K562 (cell line): Measurements from ENCODE around the gene SZT2. TPM values are rescaled to one million over a fixed set of nuclear protein-coding genes. Genes with fewer than 3 reads are reported as not detected.

Source experiments
- BMI1 ChIP-seq: fragments of 150-350 bp; IDR thresholded peaks from 2 replicates; pipeline ENCODE4 v1.6.1; 2014; ENCODE audit warnings: low read length
- FOXP1 ChIP-seq: sonication (generic); formaldehyde crosslinking; IDR thresholded peaks from 2 replicates; pipeline ENCODE4 v1.8.0; 2022; ENCODE audit warnings: mild to moderate bottlenecking, missing genetic modification reagents
- HSF4 ChIP-seq: fragments of 250-450 bp; sonication (Bioruptor Pico); IDR thresholded peaks from 2 replicates; pipeline ENCODE4 v2.1.2; 2022; ENCODE audit warnings: mild to moderate bottlenecking, moderate library complexity, borderline replicate concordance
- L3MBTL2 ChIP-seq: fragments of 450-650 bp; IDR thresholded peaks from 2 replicates; pipeline ENCODE4 v1.6.1; 2016; ENCODE audit warnings: mild to moderate bottlenecking, moderate library complexity
- MBD2 ChIP-seq: sonication (generic); IDR thresholded peaks from 2 replicates; pipeline ENCODE4 v1.6.1; 2016; ENCODE audit warnings: low read depth, borderline replicate concordance
- MTF1 ChIP-seq: fragments of 250-450 bp; sonication (Bioruptor Pico); IDR thresholded peaks from 2 replicates; pipeline ENCODE4 v1.9.0; 2021; ENCODE audit warnings: moderate library complexity, mild to moderate bottlenecking, inconsistent platforms, borderline replicate concordance
- MYBL2 ChIP-seq, 2 experiments: fragments of 450-650 bp in 1 of 2; sonication (generic) in 1 of 2; formaldehyde crosslinking in 1 of 2; IDR thresholded peaks; 2 replicates each; pipeline versions ENCODE4 v1.6.1 to v1.8.1; 2017 to 2022; ENCODE audit warnings: borderline replicate concordance in 1 of 2, inconsistent platforms in 1 of 2, low read depth in 1 of 2, mild to moderate bottlenecking in 1 of 2, missing genetic modification reagents in 1 of 2, moderate library complexity in 1 of 2
- MYNN ChIP-seq, 2 experiments: sonication (generic); formaldehyde crosslinking in 1 of 2; IDR thresholded peaks; 2 replicates each; pipeline versions ENCODE4 v1.5.0 to v1.6.1; 2016 to 2020; ENCODE audit warnings: antibody characterized with exemption in 1 of 2, missing genetic modification reagents in 1 of 2
- NFXL1 ChIP-seq: fragments of 450-650 bp; formaldehyde crosslinking; IDR thresholded peaks from 2 replicates; pipeline ENCODE4 v1.4.0; 2021; ENCODE audit warnings: mild to moderate bottlenecking
- NONO ChIP-seq, 2 experiments: fragments of 200-400 bp in 1 of 2; fragments of 450-650 bp in 1 of 2; formaldehyde crosslinking in 1 of 2; IDR thresholded peaks; 2 replicates each; pipeline ENCODE4 v1.6.1; 2017; ENCODE audit warnings: low read depth in 2 of 2, mild to moderate bottlenecking in 2 of 2, moderate library complexity in 2 of 2, low read length in 1 of 2
- NR4A1 ChIP-seq, 2 experiments: fragments of 250-450 bp in 1 of 2; fragments of 450-650 bp in 1 of 2; sonication (Bioruptor Pico) in 1 of 2; IDR thresholded peaks; 2 replicates each; pipeline versions ENCODE4 v1.4.0 to v1.6.1; 2016 to 2020; ENCODE audit warnings: mild to moderate bottlenecking in 2 of 2, missing compliant biosample characterization in 1 of 2, missing genetic modification characterization in 1 of 2, moderate library complexity in 1 of 2
- POLR2AphosphoS2 ChIP-seq: IDR thresholded peaks from 2 replicates; pipeline ENCODE4 v1.6.1; 2012; ENCODE audit warnings: low read length, improper control_type of control experiment
- PRPF4 ChIP-seq: fragments of 200-400 bp; formaldehyde crosslinking; IDR thresholded peaks from one replicate; pipeline ENCODE4 v1.6.1; 2017; ENCODE audit warnings: low read length, low read depth, mild to moderate bottlenecking; ENCODE audit not compliant: insufficient read depth, poor library complexity, severe bottlenecking
- UBTF ChIP-seq, 2 experiments: IDR thresholded peaks; 2 replicates each; pipeline ENCODE4 v1.6.1; 2012; ENCODE audit warnings: improper control_type of control experiment in 2 of 2, low read depth in 2 of 2, low read length in 2 of 2, borderline replicate concordance in 1 of 2
- ZBTB11 ChIP-seq, 3 experiments: fragments of 200-800 bp in 1 of 3; fragments of 250-450 bp in 1 of 3; fragments of 450-650 bp in 1 of 3; sonication (Bioruptor Pico) in 1 of 3; sonication (Bioruptor generic) in 1 of 3; formaldehyde crosslinking in 1 of 3; IDR thresholded peaks; 2 replicates each; pipeline versions ENCODE4 v1.6.1 to v1.8.0; 2016 to 2022; ENCODE audit warnings: mild to moderate bottlenecking in 2 of 3, missing genetic modification characterization in 2 of 3, missing compliant biosample characterization in 1 of 3, moderate library complexity in 1 of 3
- ZNF224 ChIP-seq: sonication (generic); formaldehyde crosslinking; IDR thresholded peaks from 2 replicates; pipeline ENCODE4 v1.8.0; 2022; ENCODE audit warnings: mild to moderate bottlenecking, missing genetic modification reagents
- ZNF311 ChIP-seq: fragments of 250-450 bp; sonication (Bioruptor Pico); IDR thresholded peaks from 2 replicates; pipeline ENCODE4 v1.4.0; 2020; ENCODE audit warnings: mild to moderate bottlenecking, moderate library complexity
- ZNF79 ChIP-seq: fragments of 250-450 bp; sonication (Bioruptor Pico); IDR thresholded peaks from 2 replicates; pipeline ENCODE4 v1.4.0; 2020; ENCODE audit warnings: low read depth, mild to moderate bottlenecking, moderate library complexity
- polyA plus RNA-seq, 8 experiments: library from polyadenylated mRNA; depleted of rRNA in 4 of 8; stranded (reverse) in 5 of 8; unstranded in 3 of 8; fragments of >200 nt; fragmentation: Nextera tagmentation in 2 of 8; fragmentation: Illumina TruSeq in 1 of 8; extraction: Ambion mirVana in 2 of 8; extraction: Trizol in 1 of 8; gene quantifications; 2 replicates each; pipeline versions ENCODE4 v1.2.1 to v1.2.3, GENCODE V29; 2011 to 2014; ENCODE audit warnings: inconsistent platforms in 1 of 8, missing spikeins in 1 of 8
- total RNA-seq, 7 experiments: library from RNA; depleted of rRNA in 6 of 7; stranded (reverse); fragments of >200 nt in 6 of 7; fragmentation: Illumina TruSeq in 2 of 7; extraction: Trizol in 2 of 7; gene quantifications; 2 replicates each; pipeline versions ENCODE4 v1.2.1 to v1.2.3, GENCODE V29; 2011 to 2021; ENCODE audit warnings: low replicate concordance in 1 of 7
- TF ChIP-seq, protein P1 (sequence below): sonication (generic); formaldehyde crosslinking; IDR thresholded peaks from 2 replicates; pipeline ENCODE4 v1.8.0; 2022; ENCODE audit warnings: mild to moderate bottlenecking, missing genetic modification reagents

The SZT2 gene
- total and polyA plus RNA-seq, 9 of the 15 experiments (the other 6 are each of a cell fraction or from before 2014, with no cell fraction given): 0.88 to 31.0 (median 12.8) TPM

- TF ChIP-seq, protein P1, sequence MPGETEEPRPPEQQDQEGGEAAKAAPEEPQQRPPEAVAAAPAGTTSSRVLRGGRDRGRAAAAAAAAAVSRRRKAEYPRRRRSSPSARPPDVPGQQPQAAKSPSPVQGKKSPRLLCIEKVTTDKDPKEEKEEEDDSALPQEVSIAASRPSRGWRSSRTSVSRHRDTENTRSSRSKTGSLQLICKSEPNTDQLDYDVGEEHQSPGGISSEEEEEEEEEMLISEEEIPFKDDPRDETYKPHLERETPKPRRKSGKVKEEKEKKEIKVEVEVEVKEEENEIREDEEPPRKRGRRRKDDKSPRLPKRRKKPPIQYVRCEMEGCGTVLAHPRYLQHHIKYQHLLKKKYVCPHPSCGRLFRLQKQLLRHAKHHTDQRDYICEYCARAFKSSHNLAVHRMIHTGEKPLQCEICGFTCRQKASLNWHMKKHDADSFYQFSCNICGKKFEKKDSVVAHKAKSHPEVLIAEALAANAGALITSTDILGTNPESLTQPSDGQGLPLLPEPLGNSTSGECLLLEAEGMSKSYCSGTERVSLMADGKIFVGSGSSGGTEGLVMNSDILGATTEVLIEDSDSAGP (CRISPR knock-in tag): no peak
- no peak for TF ChIP-seq PRPF4
- TF ChIP-seq MBD2: 0 out of 2 replicates have a peak, but pooled peaks have one; percentile 32
- TF ChIP-seq ZNF311 (CRISPR knock-in tag): no peak
- no peak for TF ChIP-seq HSF4 (CRISPR knock-in tag)
- no peak; the same call in 1 of the 2 replicates for TF ChIP-seq POLR2AphosphoS2
- no peak for TF ChIP-seq BMI1
- TF ChIP-seq FOXP1 (CRISPR knock-in tag): no peak; the same call in 1 of the 2 replicates
- no peak for TF ChIP-seq NR4A1 (CRISPR knock-in tag; IDR thresholded peaks at IDR 0.05)
- TF ChIP-seq NR4A1 (tag; IDR thresholded peaks at IDR 0.05): 0 out of 2 replicates have a peak, but pooled peaks have one; percentile 30
- TF ChIP-seq MYBL2 (IDR thresholded peaks at IDR 0.05; ENCODE audit: low read depth): no peak
- TF ChIP-seq MYBL2 (CRISPR knock-in tag; IDR thresholded peaks at IDR 0.05; ENCODE audit: borderline replicate concordance): no peak
- TF ChIP-seq ZBTB11 (CRISPR knock-in tag; IDR thresholded peaks at IDR 0.05): no peak
- no peak for TF ChIP-seq MTF1 (CRISPR knock-in tag)
- TF ChIP-seq UBTF (IDR thresholded peaks at IDR 0.05; ENCODE audit: borderline replicate concordance in 1 of 2, low read depth in 2 of 2, low read length in 2 of 2): peak in 1 of 2 experiments; percentile 55; a peak in 3 of 4 replicates
- TF ChIP-seq MYNN (IDR thresholded peaks at IDR 0.05): no peak
- TF ChIP-seq MYNN (CRISPR knock-in tag; IDR thresholded peaks at IDR 0.05): no peak
- no peak for TF ChIP-seq ZNF224 (CRISPR knock-in tag)
- no peak for TF ChIP-seq NONO (IDR thresholded peaks at IDR 0.05; ENCODE audit: low read depth in 2 of 2, low read length in 1 of 2)
- TF ChIP-seq ZNF79 (CRISPR knock-in tag): no peak
- peak; percentile 25; the same call in 1 of the 2 replicates for TF ChIP-seq L3MBTL2
- TF ChIP-seq NFXL1 (CRISPR knock-in tag): no peak
Observed at GRCh38 chr1:43358121-43358745, 31.5 kb upstream of the SZT2 start (continued).
